Muscle layer of duodenum (tissue), 2 donors: ENCODE data around the gene ESF1.

Experiments used
- H3K27ac ChIP-seq: one replicate; pipeline ENCODE4 v1.7.0; 2013; ENCODE audit warnings: mild to moderate bottlenecking, low read length
- H3K27me3 ChIP-seq: one replicate; pipeline ENCODE4 v1.7.0; 2013; ENCODE audit warnings: low read depth, mild to moderate bottlenecking, control low read depth, low read length
- H3K36me3 ChIP-seq, 2 donors: one replicate each; pipeline ENCODE4 v1.7.0; 2013; ENCODE audit warnings: low read length in 2 of 2, control low read depth in 1 of 2, mild to moderate bottlenecking in 1 of 2; ENCODE audit not compliant: insufficient read depth in 2 of 2, control insufficient read depth in 1 of 2
- H3K4me1 ChIP-seq, 2 donors: one replicate each; pipeline ENCODE4 v1.7.0; 2013; ENCODE audit warnings: low read length in 2 of 2, mild to moderate bottlenecking in 2 of 2, control low read depth in 1 of 2, moderate library complexity in 1 of 2; ENCODE audit not compliant: insufficient read depth in 2 of 2, control insufficient read depth in 1 of 2
- H3K4me3 ChIP-seq, 2 donors: one replicate each; pipeline ENCODE4 v1.7.0; 2013; ENCODE audit warnings: low read length in 2 of 2, low read depth in 1 of 2, mild to moderate bottlenecking in 1 of 2
- H3K9me3 ChIP-seq, 2 donors: one replicate each; pipeline ENCODE4 v1.7.0; 2013; ENCODE audit warnings: low read length in 2 of 2, control low read depth in 1 of 2, mild to moderate bottlenecking in 1 of 2; ENCODE audit not compliant: control insufficient read depth in 1 of 2
- donor health status: healthy.

The ESF1 gene

GRCh38 chr20:13676682-13677081, 108.0 kb downstream of the ESF1 start:
- Histone ChIP-seq H3K4me3 (no peak overlapping the region), H3K27ac (no peak overlapping the region), H3K9me3 (no peaks in the 10 kb centered on the region), H3K36me3 (no peaks in the 10 kb centered on the region), H3K27me3 (no peaks in the 10 kb centered on the region), H3K4me1 (peaks cover 0 to 4% of the 10 kb centered on the region in 2 donors)

GRCh38 chr20:13672690-13673089, 112.0 kb downstream of the ESF1 start:
- no peaks in the 10 kb centered on the region for H3K9me3 ChIP-seq
- H3K4me1 ChIP-seq, result peaks cover 0 to 9% of the 10 kb centered on the region in 2 donors
- no peaks in the 10 kb centered on the region for H3K27me3 ChIP-seq
- no peak overlapping the region for H3K4me3 ChIP-seq
- no peak overlapping the region for H3K27ac ChIP-seq
- no peaks in the 10 kb centered on the region for H3K36me3 ChIP-seq

GRCh38 chr20:13671916-13672378, 112.8 kb downstream of the ESF1 start:
- H3K4me3 ChIP-seq, result no peak overlapping the region
- H3K4me1 ChIP-seq, result peaks cover 0 to 9% of the 10 kb centered on the region in 2 donors
- no peaks in the 10 kb centered on the region for H3K36me3 ChIP-seq
- no peaks in the 10 kb centered on the region for H3K9me3 ChIP-seq
- peak overlapping the region; percentile 65 for H3K27ac ChIP-seq
- no peaks in the 10 kb centered on the region for H3K27me3 ChIP-seq

- Histone ChIP-seq H3K27ac (peak overlapping the region; percentile 65), H3K4me3 (no peak overlapping the region), H3K4me1 (peaks cover 0 to 9% of the 10 kb centered on the region in 2 donors), H3K36me3 (no peaks in the 10 kb centered on the region), H3K27me3 (no peaks in the 10 kb centered on the region), H3K9me3 (no peaks in the 10 kb centered on the region)
Observed at GRCh38 chr20:13671512-13671911, 113.2 kb downstream of the ESF1 start.

GRCh38 chr20:13670160-13670559, 114.6 kb downstream of the ESF1 start:
- H3K4me1 ChIP-seq, result peaks cover 0 to 9% of the 10 kb centered on the region in 2 donors
- no peak overlapping the region for H3K27ac ChIP-seq
- no peaks in the 10 kb centered on the region for H3K27me3 ChIP-seq
- no peaks in the 10 kb centered on the region for H3K36me3 ChIP-seq
- H3K9me3 ChIP-seq, result no peaks in the 10 kb centered on the region
- H3K4me3 ChIP-seq, result no peak overlapping the region

- no peaks in the 10 kb centered on the region for H3K27me3 ChIP-seq
- H3K9me3 ChIP-seq, result no peaks in the 10 kb centered on the region
- H3K4me3 ChIP-seq, result no peak overlapping the region
- H3K27ac ChIP-seq, result no peak overlapping the region
- peaks cover 0 to 3% of the 10 kb centered on the region in 2 donors for H3K4me1 ChIP-seq
- H3K36me3 ChIP-seq, result no peaks in the 10 kb centered on the region
Observed at GRCh38 chr20:13665709-13666395, 118.9 kb downstream of the ESF1 start.
